ENCODE data around the gene AMDHD2.
A peak's percentile ranks its signal among the peaks of the same experiment; 100 is the strongest.

The AMDHD2 gene

GRCh38 chr16:2519711-2520080 is 475 bp upstream of the AMDHD2 start:
- peaks cover 30 to 63% (median 49%) of the 10 kb centered on the region in 11 experiments for H3K36me3 ChIP-seq
- H3K27ac ChIP-seq = peak overlapping the region in 10 of 11 experiments; percentile 34 to 99 (median 80); a peak in 18 of 22 replicates

GRCh38 chr16:2520784-2521531 is 787 bp downstream of the AMDHD2 start:
- peaks cover 50 to 92% (median 65%) of the 10 kb centered on the region in 11 experiments for H4K20me1 ChIP-seq
- peaks cover 35 to 81% (median 49%) of the 10 kb centered on the region in 10 experiments for H3K4me1 ChIP-seq
- TF ChIP-seq Cebpa-rat (IDR thresholded peaks at IDR 0.05) = no peak
- no peaks in the 10 kb centered on the region for H3K9me3 ChIP-seq (replicated peaks in 1 of 11)
- peak overlapping the region; percentile 63 to 89 (median 72) for H3K4me3 ChIP-seq
- peaks cover 39 to 75% (median 60%) of the 10 kb centered on the region in 11 experiments for H3K36me3 ChIP-seq
- peak overlapping the region; percentile 88 to 99 (median 96) for H3K4me2 ChIP-seq
- no peaks in the 10 kb centered on the region for H3K27me3 ChIP-seq
- peak overlapping the region; percentile 78 to 97 (median 87) for H3K9ac ChIP-seq
- peak overlapping the region; percentile 44 to 84 (median 73); a peak in 20 of 22 replicates for H3K27ac ChIP-seq

More at GRCh38 chr16:2519711-2520080, 475 bp upstream of the AMDHD2 start:
- H3K4me2 ChIP-seq = peak overlapping the region; percentile 30 to 100 (median 97); a peak in 20 of 22 replicates
- no peaks in the 10 kb centered on the region for H3K9me3 ChIP-seq (replicated peaks in 1 of 11)
- peak overlapping the region; percentile 54 to 100 (median 97); a peak in 20 of 22 replicates for H3K9ac ChIP-seq
- peaks cover 47 to 83% (median 62%) of the 10 kb centered on the region in 10 experiments for H3K4me1 ChIP-seq
- no peaks in the 10 kb centered on the region for H3K27me3 ChIP-seq
- H3K4me3 ChIP-seq = peak overlapping the region in 4 of 10 experiments; percentile 13 to 99 (median 82); a peak in 5 of 20 replicates
- H4K20me1 ChIP-seq = peaks cover 63 to 92% (median 74%) of the 10 kb centered on the region in 11 experiments
- TF ChIP-seq Cebpa-rat (IDR thresholded peaks at IDR 0.05) = no peak

- H3K4me1 ChIP-seq = peaks cover 18 to 53% (median 23%) of the 10 kb centered on the region in 10 experiments
- H3K9me3 ChIP-seq (replicated peaks in 1 of 11) = no peaks in the 10 kb centered on the region
- no peak overlapping the region for H3K27ac ChIP-seq
- peaks cover 22 to 92% (median 44%) of the 10 kb centered on the region in 11 experiments for H4K20me1 ChIP-seq
- H3K4me2 ChIP-seq = peak overlapping the region in 2 of 11 experiments; percentile 19 to 96; a peak in 3 of 22 replicates
- no peak for TF ChIP-seq Cebpa-rat (IDR thresholded peaks at IDR 0.05)
- H3K9ac ChIP-seq = peak overlapping the region in 6 of 11 experiments; percentile 1 to 55 (median 38); a peak in 6 of 22 replicates
- no peaks in the 10 kb centered on the region for H3K27me3 ChIP-seq
- peaks cover 60 to 88% (median 77%) of the 10 kb centered on the region in 11 experiments for H3K36me3 ChIP-seq
- H3K4me3 ChIP-seq = no peak overlapping the region
Observed at GRCh38 chr16:2523801-2524231, 3.6 kb downstream of the AMDHD2 start.

- Histone ChIP-seq H3K27ac (no peak overlapping the region), H3K4me1 (peaks cover 12 to 53% (median 17%) of the 10 kb centered on the region in 10 experiments), H4K20me1 (peaks cover 16 to 92% (median 38%) of the 10 kb centered on the region in 11 experiments), H3K27me3 (no peaks in the 10 kb centered on the region), H3K36me3 (peaks cover 59 to 88% (median 77%) of the 10 kb centered on the region in 11 experiments), H3K9me3 (replicated peaks in 1 of 11) (no peaks in the 10 kb centered on the region), H3K4me3 (no peak overlapping the region), H3K9ac (peak overlapping the region in 6 of 11 experiments; percentile 1 to 55 (median 39); a peak in 6 of 22 replicates), H3K4me2 (peak overlapping the region in 2 of 11 experiments; percentile 19 to 96; a peak in 3 of 22 replicates)
- no peak for TF ChIP-seq Cebpa-rat (IDR thresholded peaks at IDR 0.05)
Observed at GRCh38 chr16:2524339-2524938, 4.3 kb downstream of the AMDHD2 start.

- Histone ChIP-seq H3K36me3 (peaks cover 57 to 96% (median 85%) of the 10 kb centered on the region in 11 experiments), H3K4me1 (peaks cover 8 to 64% (median 15%) of the 10 kb centered on the region in 10 experiments), H4K20me1 (peaks cover 8 to 100% (median 32%) of the 10 kb centered on the region in 11 experiments; a peak in 21 of 22 replicates), H3K9me3 (replicated peaks in 1 of 11) (no peaks in the 10 kb centered on the region), H3K4me2 (no peak overlapping the region), H3K27ac (no peak overlapping the region; a peak in 1 of 22 replicates), H3K9ac (peak overlapping the region in 5 of 11 experiments; percentile 30 to 67 (median 46); a peak in 5 of 22 replicates), H3K27me3 (no peaks in the 10 kb centered on the region), H3K4me3 (no peak overlapping the region)
- TF ChIP-seq Cebpa-rat (IDR thresholded peaks at IDR 0.05) = no peak
Observed at GRCh38 chr16:2526135-2526534, 6.0 kb downstream of the AMDHD2 start.

GRCh38 chr16:2527071-2527783 is 7.1 kb downstream of the AMDHD2 start:
- Histone ChIP-seq H3K27me3 (no peaks in the 10 kb centered on the region), H3K27ac (no peak overlapping the region), H3K4me2 (no peak overlapping the region), H3K4me1 (peaks cover 9 to 57% (median 14%) of the 10 kb centered on the region in 10 experiments), H3K4me3 (no peak overlapping the region), H4K20me1 (peaks cover 5 to 95% (median 26%) of the 10 kb centered on the region in 11 experiments; a peak in 17 of 22 replicates), H3K36me3 (peaks cover 57 to 87% (median 81%) of the 10 kb centered on the region in 11 experiments), H3K9me3 (replicated peaks in 1 of 11) (no peaks in the 10 kb centered on the region), H3K9ac (peak overlapping the region in 3 of 11 experiments; percentile 20 to 58 (median 29); a peak in 2 of 22 replicates)
- TF ChIP-seq Cebpa-rat (IDR thresholded peaks at IDR 0.05) = no peak

GRCh38 chr16:2527784-2528100 is 7.6 kb downstream of the AMDHD2 start:
- Histone ChIP-seq H3K27me3 (no peaks in the 10 kb centered on the region), H3K4me1 (peaks cover 13 to 52% (median 18%) of the 10 kb centered on the region in 10 experiments), H3K9me3 (replicated peaks in 1 of 11) (no peaks in the 10 kb centered on the region), H3K4me2 (no peak overlapping the region), H3K27ac (no peak overlapping the region), H4K20me1 (peaks cover 5 to 90% (median 26%) of the 10 kb centered on the region in 11 experiments; a peak in 17 of 22 replicates), H3K4me3 (no peak overlapping the region), H3K9ac (no peak overlapping the region), H3K36me3 (peaks cover 56 to 82% (median 77%) of the 10 kb centered on the region in 11 experiments)
- no peak for TF ChIP-seq Cebpa-rat (IDR thresholded peaks at IDR 0.05)
